ENCODE data around the gene CLCA4.

DNA sequence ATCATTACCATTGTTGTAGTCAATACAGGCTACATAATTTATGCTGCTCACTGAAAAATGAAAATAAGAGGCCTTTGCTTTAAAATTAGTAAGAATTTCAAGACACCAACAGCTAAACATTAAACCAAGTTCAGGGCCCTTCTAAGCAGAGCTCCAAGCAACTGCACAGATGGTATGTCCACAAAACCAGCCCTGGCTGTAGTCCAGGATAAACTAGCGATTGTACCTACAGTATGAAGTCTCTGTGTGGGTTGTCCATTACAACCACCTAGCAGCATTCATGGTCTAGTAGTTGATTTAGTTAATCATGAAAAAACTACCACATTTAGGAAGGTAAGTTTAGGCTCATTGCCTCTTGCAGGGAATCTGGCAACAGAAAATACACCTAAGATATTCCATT, 35.3 kb downstream of the CLCA4 start:
- TF ChIP-seq, protein P1, sequence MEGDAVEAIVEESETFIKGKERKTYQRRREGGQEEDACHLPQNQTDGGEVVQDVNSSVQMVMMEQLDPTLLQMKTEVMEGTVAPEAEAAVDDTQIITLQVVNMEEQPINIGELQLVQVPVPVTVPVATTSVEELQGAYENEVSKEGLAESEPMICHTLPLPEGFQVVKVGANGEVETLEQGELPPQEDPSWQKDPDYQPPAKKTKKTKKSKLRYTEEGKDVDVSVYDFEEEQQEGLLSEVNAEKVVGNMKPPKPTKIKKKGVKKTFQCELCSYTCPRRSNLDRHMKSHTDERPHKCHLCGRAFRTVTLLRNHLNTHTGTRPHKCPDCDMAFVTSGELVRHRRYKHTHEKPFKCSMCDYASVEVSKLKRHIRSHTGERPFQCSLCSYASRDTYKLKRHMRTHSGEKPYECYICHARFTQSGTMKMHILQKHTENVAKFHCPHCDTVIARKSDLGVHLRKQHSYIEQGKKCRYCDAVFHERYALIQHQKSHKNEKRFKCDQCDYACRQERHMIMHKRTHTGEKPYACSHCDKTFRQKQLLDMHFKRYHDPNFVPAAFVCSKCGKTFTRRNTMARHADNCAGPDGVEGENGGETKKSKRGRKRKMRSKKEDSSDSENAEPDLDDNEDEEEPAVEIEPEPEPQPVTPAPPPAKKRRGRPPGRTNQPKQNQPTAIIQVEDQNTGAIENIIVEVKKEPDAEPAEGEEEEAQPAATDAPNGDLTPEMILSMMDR (IDR thresholded peaks at IDR 0.05 in 2 of 3, conservative IDR thresholded peaks at IDR 0.05 in 1 of 3; ENCODE audit: insufficient read depth in 2 of 3, low read depth in 1 of 3, low read length in 3 of 3), result no peak
- TF ChIP-seq ZNF444 (CRISPR knock-in tag; IDR thresholded peaks at IDR 0.05) (no peak), MAX (CRISPR knock-in tag; IDR thresholded peaks at IDR 0.05) (no peak), ZBTB7A (IDR thresholded peaks at IDR 0.05; ENCODE audit: borderline replicate concordance, control insufficient read depth, low read depth, low read length) (no peak), SETDB1 (IDR thresholded peaks at IDR 0.05; ENCODE audit: low read length) (no peak), YBX1 (IDR thresholded peaks at IDR 0.05) (no peak), DPF2 (IDR thresholded peaks at IDR 0.05) (no peak), RNF2 (IDR thresholded peaks at IDR 0.05) (no peak), TCF7L2 (IDR thresholded peaks at IDR 0.05; ENCODE audit: low read depth, low read length) (no peak), RFX1 (IDR thresholded peaks at IDR 0.05) (no peak), MXI1 (IDR thresholded peaks at IDR 0.05; ENCODE audit: low read depth, low read length) (no peak), EGR1 (conservative IDR thresholded peaks at IDR 0.05) (no peak), TGIF2 (CRISPR knock-in tag; IDR thresholded peaks at IDR 0.05) (no peak)

All from K562 (cell line).